HepG2 (cell line): Measurements from ENCODE around the gene CTLA4. TPM values are rescaled to one million over a fixed set of nuclear protein-coding genes. Genes with fewer than 3 reads are reported as not detected.

Source experiments
- AGO2 ChIP-seq: fragments of 200-400 bp; formaldehyde crosslinking; optimal IDR thresholded peaks from 2 replicates; pipeline ENCODE3; 2017; ENCODE audit warnings: mild to moderate bottlenecking, low read depth, low read length, moderate library complexity
- AHDC1 ChIP-seq: sonication (generic); formaldehyde crosslinking; IDR thresholded peaks from 2 replicates; pipeline ENCODE4 v1.5.1; 2020; ENCODE audit warnings: mild to moderate bottlenecking, missing genetic modification reagents, borderline replicate concordance
- ARID4A ChIP-seq: sonication (generic); formaldehyde crosslinking; IDR thresholded peaks from 2 replicates; pipeline ENCODE4 v1.5.0; 2020; ENCODE audit warnings: mild to moderate bottlenecking, missing genetic modification reagents, borderline replicate concordance
- ELF1 ChIP-seq: sonication (generic); formaldehyde crosslinking; IDR thresholded peaks from 2 replicates; pipeline ENCODE4 v1.4.0; 2020; ENCODE audit warnings: missing genetic modification reagents
- MAFG ChIP-seq: sonication (generic); formaldehyde crosslinking; IDR thresholded peaks from 2 replicates; pipeline ENCODE4 v1.5.1; 2020; ENCODE audit warnings: mild to moderate bottlenecking, missing genetic modification reagents
- MED8 ChIP-seq: sonication (generic); formaldehyde crosslinking; IDR thresholded peaks from 2 replicates; pipeline ENCODE4 v1.8.1; 2023; ENCODE audit warnings: mild to moderate bottlenecking, missing genetic modification reagents; ENCODE audit not compliant: insufficient replicate concordance
- NFYB ChIP-seq: sonication (generic); formaldehyde crosslinking; IDR thresholded peaks from 2 replicates; pipeline ENCODE4 v1.4.0; 2020; ENCODE audit warnings: missing genetic modification reagents
- REL ChIP-seq: sonication (generic); formaldehyde crosslinking; conservative IDR thresholded peaks from 2 replicates; pipeline ENCODE4 v1.8.0; 2022; ENCODE audit warnings: mild to moderate bottlenecking, missing genetic modification reagents, moderate library complexity
- REPIN1 ChIP-seq: sonication (generic); formaldehyde crosslinking; IDR thresholded peaks from 2 replicates; pipeline ENCODE4 v1.8.0; 2022; ENCODE audit warnings: missing genetic modification reagents, low read depth, mild to moderate bottlenecking, borderline replicate concordance
- SIX1 ChIP-seq: sonication (generic); formaldehyde crosslinking; IDR thresholded peaks from 2 replicates; pipeline ENCODE4 v1.4.0; 2020; ENCODE audit warnings: missing genetic modification reagents, borderline replicate concordance
- ZFP82 ChIP-seq: sonication (generic); formaldehyde crosslinking; IDR thresholded peaks from 2 replicates; pipeline ENCODE4 v1.5.1; 2020; ENCODE audit warnings: mild to moderate bottlenecking, missing genetic modification reagents, borderline replicate concordance
- ZNF256 ChIP-seq: sonication (generic); formaldehyde crosslinking; conservative IDR thresholded peaks from 2 replicates; pipeline ENCODE4 v1.4.0; 2020; ENCODE audit warnings: missing genetic modification reagents
- ZNF33A ChIP-seq: sonication (generic); formaldehyde crosslinking; IDR thresholded peaks from 2 replicates; pipeline ENCODE4 v1.5.1; 2020; ENCODE audit warnings: missing genetic modification reagents, mild to moderate bottlenecking, moderate library complexity, borderline replicate concordance
- ZNF580 ChIP-seq: IDR thresholded peaks from 2 replicates; pipeline ENCODE4 v1.6.1; 2016; ENCODE audit warnings: low read depth, borderline replicate concordance
- ZNF614 ChIP-seq: IDR thresholded peaks from 2 replicates; pipeline ENCODE4 v1.6.1; 2018; ENCODE audit warnings: missing biosample characterization, missing genetic modification reagents, inconsistent platforms, borderline replicate concordance
- ZNF768 ChIP-seq: sonication (generic); formaldehyde crosslinking; IDR thresholded peaks from 2 replicates; pipeline ENCODE4 v1.4.0; 2020; ENCODE audit warnings: missing genetic modification reagents
- ZNF792 ChIP-seq: IDR thresholded peaks from 2 replicates; pipeline ENCODE4 v1.6.1; 2016
- polyA plus RNA-seq, 8 experiments: library from polyadenylated mRNA; depleted of rRNA in 3 of 8; stranded (reverse) in 7 of 8; unstranded in 1 of 8; fragments of >200 nt; fragmentation: Illumina TruSeq in 4 of 8; extraction: Trizol in 4 of 8; gene quantifications; 2 replicates each; pipeline versions ENCODE4 v1.2.1 to v1.2.3, GENCODE V29; 2011 to 2016; ENCODE audit warnings: low read depth in 4 of 8, missing spikeins in 1 of 8, mixed read lengths in 1 of 8; ENCODE audit not compliant: insufficient read depth in 1 of 8
- total RNA-seq, 5 experiments: library from RNA; depleted of rRNA; stranded (reverse); fragments of >200 nt; fragmentation: Illumina TruSeq; extraction: Trizol; gene quantifications; 2 replicates each; pipeline ENCODE4 v1.2.3, GENCODE V29; 2016; ENCODE audit warnings: low read depth in 1 of 5
- TF ChIP-seq, protein P1 (sequence below): sonication (generic); formaldehyde crosslinking; IDR thresholded peaks from 2 replicates; pipeline ENCODE4 v1.5.0; 2020; ENCODE audit warnings: missing genetic modification reagents

Gene CTLA4
- total and polyA plus RNA-seq, 2 of the 13 experiments (the other 11 are each of a cell fraction or from before 2014, with no cell fraction given), result 0.16 TPM; not detected in 1

DNA sequence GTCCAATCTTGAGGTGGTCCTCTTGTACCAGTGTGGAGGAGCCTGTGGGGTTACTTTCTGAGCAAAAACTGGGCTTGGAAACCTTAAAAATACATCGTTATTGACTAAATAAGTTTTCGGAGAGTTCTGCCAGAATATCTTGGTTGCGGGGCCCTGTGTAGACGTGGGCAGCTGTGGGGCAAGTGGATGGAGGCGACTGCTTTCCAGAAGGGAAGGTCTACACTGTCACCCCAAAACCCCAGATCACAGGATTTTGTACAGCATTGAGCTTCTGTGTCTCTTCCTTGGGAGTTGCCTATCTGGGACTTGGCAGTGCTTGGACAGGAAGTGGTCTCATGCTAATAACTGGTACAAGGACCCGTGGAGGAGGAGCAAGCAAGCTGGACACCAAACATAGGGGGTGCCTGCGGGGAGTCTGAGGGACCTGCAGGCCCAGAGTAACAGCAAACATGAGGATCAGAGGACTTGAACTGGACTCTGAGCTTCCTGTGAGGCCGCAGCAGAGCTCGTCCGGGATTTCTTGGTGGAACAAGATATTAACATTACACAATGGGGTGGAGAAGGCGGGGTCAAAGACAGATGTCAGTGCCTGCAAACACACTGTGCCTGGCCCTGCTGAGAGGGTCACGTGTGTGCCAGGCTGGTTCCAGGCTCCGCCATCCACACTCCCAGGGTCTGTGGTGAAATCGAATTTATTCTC lies 48.0 kb upstream of the CTLA4 start (continued):
- TF ChIP-seq AHDC1 (CRISPR knock-in tag) (peak; percentile 98), ZFP82 (CRISPR knock-in tag) (0 out of 2 replicates have a peak, but pooled peaks have one; percentile 45), ELF1 (CRISPR knock-in tag) (peak; percentile 73), ARID4A (CRISPR knock-in tag) (peak; percentile 78; the same call in 1 of the 2 replicates), MAFG (CRISPR knock-in tag) (no peak), REL (CRISPR knock-in tag) (no peak), ZNF768 (CRISPR knock-in tag) (no peak), AGO2 (no peak), ZNF256 (CRISPR knock-in tag) (no peak), MED8 (peak; percentile 68), SIX1 (CRISPR knock-in tag) (peak; percentile 85), ZNF792 (CRISPR knock-in tag) (peak; percentile 95), ZNF33A (CRISPR knock-in tag) (no peak), NFYB (0 out of 2 replicates have a peak, but pooled peaks have one; percentile 33), ZNF614 (CRISPR knock-in tag) (peak; percentile 99), ZNF580 (peak; percentile 88; the same call in 1 of the 2 replicates), REPIN1 (CRISPR knock-in tag) (peak; percentile 84)
- TF ChIP-seq, protein P1, sequence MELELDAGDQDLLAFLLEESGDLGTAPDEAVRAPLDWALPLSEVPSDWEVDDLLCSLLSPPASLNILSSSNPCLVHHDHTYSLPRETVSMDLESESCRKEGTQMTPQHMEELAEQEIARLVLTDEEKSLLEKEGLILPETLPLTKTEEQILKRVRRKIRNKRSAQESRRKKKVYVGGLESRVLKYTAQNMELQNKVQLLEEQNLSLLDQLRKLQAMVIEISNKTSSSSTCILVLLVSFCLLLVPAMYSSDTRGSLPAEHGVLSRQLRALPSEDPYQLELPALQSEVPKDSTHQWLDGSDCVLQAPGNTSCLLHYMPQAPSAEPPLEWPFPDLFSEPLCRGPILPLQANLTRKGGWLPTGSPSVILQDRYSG (CRISPR knock-in tag), result no peak
